MM.1S (cell line): Measurements from ENCODE around the gene BIVM.

ENCODE experiments used
- DNase-seq: peaks from one replicate; pipeline ENCODE4 v3.0.0-alpha.2; 2015
- H2AFZ ChIP-seq: fragments of 300-600 bp; sonication (generic); 2 replicates; pipeline ENCODE4 v1.6.0; 2016; ENCODE audit warnings: antibody characterized with exemption, low read length
- H3F3A ChIP-seq: fragments of 300-600 bp; sonication (generic); 2 replicates; pipeline ENCODE4 v1.6.1; 2016; ENCODE audit warnings: mild to moderate bottlenecking, antibody characterized with exemption, low read length, moderate library complexity, mixed read lengths; ENCODE audit not compliant: insufficient read depth
- H3K27ac ChIP-seq: fragments of 300-600 bp; sonication (generic); 2 replicates; pipeline ENCODE4 v1.5.1; 2016; ENCODE audit warnings: mild to moderate bottlenecking, low read length
- H3K27me3 ChIP-seq: fragments of 300-600 bp; sonication (generic); replicated peaks from 2 replicates; pipeline ENCODE4 v1.6.0; 2016; ENCODE audit warnings: low read length; ENCODE audit not compliant: insufficient read depth
- H3K36me3 ChIP-seq: fragments of 300-600 bp; sonication (generic); replicated peaks from 2 replicates; pipeline ENCODE4 v1.6.1; 2016; ENCODE audit warnings: mild to moderate bottlenecking, low read length, mixed read lengths; ENCODE audit not compliant: insufficient read depth
- H3K4me1 ChIP-seq: fragments of 300-600 bp; sonication (generic); 2 replicates; pipeline ENCODE4 v1.6.1; 2016; ENCODE audit warnings: low read length, mixed read lengths
- H3K4me2 ChIP-seq: fragments of 300-600 bp; sonication (generic); 2 replicates; pipeline ENCODE4 v1.6.0; 2016; ENCODE audit warnings: low read depth, low read length
- H3K4me3 ChIP-seq: fragments of 300-600 bp; sonication (generic); 2 replicates; pipeline ENCODE4 v1.5.1; 2016; ENCODE audit warnings: low read length, mixed read lengths
- H3K79me2 ChIP-seq: fragments of 300-600 bp; sonication (generic); 2 replicates; pipeline ENCODE4 v1.6.1; 2016; ENCODE audit warnings: mixed run types, low read length, mixed read lengths
- H3K9ac ChIP-seq: fragments of 300-600 bp; sonication (generic); 2 replicates; pipeline ENCODE4 v1.6.1; 2016; ENCODE audit warnings: low read length, mixed read lengths
- H3K9me2 ChIP-seq: fragments of 300-600 bp; sonication (generic); replicated peaks from 2 replicates; pipeline ENCODE4 v1.6.1; 2016; ENCODE audit warnings: mild to moderate bottlenecking, low read length, mixed read lengths; ENCODE audit not compliant: insufficient read depth
- H3K9me3 ChIP-seq: fragments of 300-600 bp; sonication (generic); replicated peaks from 2 replicates; pipeline ENCODE4 v1.6.1; 2016; ENCODE audit warnings: mild to moderate bottlenecking, low read length, mixed read lengths; ENCODE audit not compliant: insufficient read depth
- H4K20me1 ChIP-seq: fragments of 300-600 bp; sonication (generic); 2 replicates; pipeline ENCODE4 v1.6.1; 2016; ENCODE audit warnings: mild to moderate bottlenecking, low read length, moderate library complexity, mixed read lengths; ENCODE audit not compliant: insufficient read depth
- CTCF ChIP-seq: fragments of 300-600 bp; sonication (generic); IDR thresholded peaks from 2 replicates; pipeline ENCODE4 v1.5.1; 2016; ENCODE audit warnings: antibody characterized with exemption, low read length, mixed read lengths
- EZH2 ChIP-seq: fragments of 300-600 bp; sonication (generic); optimal IDR thresholded peaks from 2 replicates; pipeline ENCODE3; 2017; ENCODE audit warnings: low read depth, mild to moderate bottlenecking, antibody characterized with exemption, low read length, mixed read lengths
- EZH2phosphoT487 ChIP-seq: fragments of 300-600 bp; sonication (generic); IDR thresholded peaks from 2 replicates; pipeline ENCODE4 v1.6.1; 2018; ENCODE audit warnings: antibody characterized with exemption, low read length

BIVM gene

DNA sequence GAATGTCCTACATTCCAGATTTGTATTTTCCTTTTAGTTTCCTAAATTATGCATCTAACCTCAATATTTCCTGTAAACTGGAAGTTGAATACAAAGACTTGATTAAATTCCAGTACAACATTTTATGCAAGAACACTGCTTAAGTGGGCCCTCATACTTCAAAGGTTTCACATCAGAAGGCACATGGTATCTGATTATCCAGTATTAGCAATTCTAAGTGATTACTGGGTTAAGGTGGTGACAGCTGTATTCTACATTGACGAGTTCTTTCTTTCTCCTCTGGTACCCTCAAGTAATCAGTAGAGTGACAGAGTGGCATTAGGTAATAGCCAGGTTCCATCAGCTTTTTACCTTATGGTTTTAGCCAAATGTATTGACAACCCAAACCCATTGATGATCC is 18.3 kb downstream of the BIVM start:
- H3F3A ChIP-seq = peaks cover 5% of the 10 kb centered on the region; the same call in 1 of the 2 replicates
- H3K9me2 ChIP-seq = no peaks in the 10 kb centered on the region
- H3K27me3 ChIP-seq = no peaks in the 10 kb centered on the region
- no peak overlapping the region for H2AFZ ChIP-seq
- TF ChIP-seq EZH2 = no peak
- TF ChIP-seq CTCF = no peak
- no peak for TF ChIP-seq EZH2phosphoT487
- H3K4me3 ChIP-seq = no peak overlapping the region
- no peak overlapping the region for H3K9ac ChIP-seq
- no peaks in the 10 kb centered on the region for H4K20me1 ChIP-seq
- peaks cover 20% of the 10 kb centered on the region for H3K79me2 ChIP-seq
- H3K27ac ChIP-seq = no peak overlapping the region
- H3K4me1 ChIP-seq = peaks cover 16% of the 10 kb centered on the region
- H3K36me3 ChIP-seq = no peaks in the 10 kb centered on the region
- no peaks in the 10 kb centered on the region for H3K9me3 ChIP-seq
- H3K4me2 ChIP-seq = no peak overlapping the region
- no peak for DNase-seq

GRCh38 chr13:102817907-102818306 is 19.0 kb downstream of the BIVM start:
- H3K9me2 ChIP-seq = no peaks in the 10 kb centered on the region
- peaks cover 5% of the 10 kb centered on the region; the same call in 1 of the 2 replicates for H3F3A ChIP-seq
- H3K36me3 ChIP-seq = no peaks in the 10 kb centered on the region
- H4K20me1 ChIP-seq = no peaks in the 10 kb centered on the region
- H3K9ac ChIP-seq = no peak overlapping the region
- no peak overlapping the region for H3K4me2 ChIP-seq
- no peaks in the 10 kb centered on the region for H3K27me3 ChIP-seq
- H3K4me1 ChIP-seq = peaks cover 9% of the 10 kb centered on the region
- H3K4me3 ChIP-seq = no peak overlapping the region
- H3K79me2 ChIP-seq = peaks cover 13% of the 10 kb centered on the region
- no peaks in the 10 kb centered on the region for H3K9me3 ChIP-seq
- TF ChIP-seq CTCF (no peak), EZH2 (no peak), EZH2phosphoT487 (no peak)
- no peak for DNase-seq
- H2AFZ ChIP-seq = no peak overlapping the region
- H3K27ac ChIP-seq = no peak overlapping the region

DNA sequence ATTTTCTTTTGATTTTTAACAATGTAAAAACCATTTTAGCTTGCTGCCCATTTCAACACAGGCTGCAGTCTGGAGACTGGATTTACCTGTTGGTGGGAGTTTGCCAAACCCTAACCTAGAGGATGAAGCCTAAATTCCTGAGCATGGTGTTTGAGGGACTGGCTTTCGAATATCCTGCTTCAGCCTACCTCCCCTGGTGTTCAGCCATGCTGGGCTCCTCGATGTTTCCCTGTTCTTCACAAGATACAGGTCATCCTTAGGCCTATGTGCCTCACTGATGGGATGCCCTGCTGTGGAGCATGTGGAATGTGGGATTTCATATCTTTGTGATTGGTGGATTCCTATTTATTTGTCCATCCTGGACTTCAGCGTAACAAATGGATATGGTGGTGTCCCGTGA is 26.5 kb downstream of the BIVM start:
- DNase-seq = no peak
- Histone ChIP-seq H4K20me1 (no peaks in the 10 kb centered on the region), H3K9me3 (no peaks in the 10 kb centered on the region), H3K79me2 (no peaks in the 10 kb centered on the region), H3K27ac (no peak overlapping the region), H3K27me3 (no peaks in the 10 kb centered on the region), H3K36me3 (no peaks in the 10 kb centered on the region), H3K9me2 (no peaks in the 10 kb centered on the region), H3F3A (no peaks in the 10 kb centered on the region), H3K4me2 (no peak overlapping the region), H3K4me3 (no peak overlapping the region), H3K9ac (no peak overlapping the region), H3K4me1 (no peaks in the 10 kb centered on the region), H2AFZ (no peak overlapping the region)
- no peak for TF ChIP-seq CTCF
- no peak for TF ChIP-seq EZH2phosphoT487
- no peak for TF ChIP-seq EZH2
